Left lung (tissue), 10 donors: Measurements from ENCODE around the gene HDAC7. TPM values are rescaled to one million over a fixed set of nuclear protein-coding genes. Genes with fewer than 3 reads are reported as not detected.

Source experiments
- ATAC-seq: fragments of 200-7000 bp; cut with Tn5 transposase; one replicate; pipeline ENCODE4 v1.9.1; 2020; ENCODE audit warnings: moderate library complexity
- DNase-seq, 4 donors: peaks; one replicate each; pipeline ENCODE4 v3.0.0-alpha.2; 2013 to 2020
- H3K27ac ChIP-seq, 2 donors: fragments of 200-600 bp; sonication (generic) in 1 of 2; one replicate each; pipeline versions ENCODE4 v1.5.0 to v1.8.0; 2020 to 2021
- H3K27me3 ChIP-seq, 2 donors: fragments of 200-600 bp; sonication (generic) in 1 of 2; one replicate each; pipeline versions ENCODE4 v1.5.0 to v1.8.0; 2020 to 2021
- H3K36me3 ChIP-seq, 2 donors: fragments of 200-600 bp; sonication (generic) in 1 of 2; one replicate each; pipeline versions ENCODE4 v1.5.0 to v1.8.0; 2020 to 2021
- H3K4me1 ChIP-seq, 2 donors: fragments of 200-600 bp; one replicate each; pipeline ENCODE4 v1.8.0; 2021
- H3K4me3 ChIP-seq, 2 donors: fragments of 200-600 bp; sonication (generic) in 1 of 2; one replicate each; pipeline versions ENCODE4 v1.5.0 to v1.8.0; 2020 to 2021; ENCODE audit warnings: mild to moderate bottlenecking in 1 of 2
- H3K9me3 ChIP-seq, 2 donors: fragments of 200-600 bp; sonication (generic) in 1 of 2; one replicate each; pipeline versions ENCODE4 v1.5.0 to v1.8.0; 2020 to 2021
- CTCF ChIP-seq, 2 donors: fragments of 200-600 bp; sonication (generic) in 1 of 2; IDR thresholded peaks; one replicate each; pipeline versions ENCODE4 v1.5.0 to v1.8.0; 2021; ENCODE audit warnings: antibody characterized with exemption in 2 of 2
- intact Hi-C, 2 donors: fragments of 100-400 bp; cut with DNase I; formaldehyde crosslinking; loops; one replicate each; pipeline versions ENCODE4 v1.11.2 to v1.14.2; 2022
- polyA plus RNA-seq, 6 donors: library from polyadenylated mRNA; unstranded; fragments of 120-200 nt; gene quantifications; one replicate each; pipeline ENCODE4 v1.2.1, GENCODE V29; 2013; ENCODE audit not compliant: insufficient read length in 6 of 6
- total RNA-seq, 2 donors: library from RNA; stranded (reverse); fragmentation: NEBNext Ultra II Directional; extraction: Animal tissue kit (Norgen Biotek cat#: 25700); gene quantifications; one replicate each; pipeline ENCODE4 v1.2.1, GENCODE V29; 2021
- donor health status: DM: no; HTN: yes; CAD: no.
- donor health status: DM: no; HTN: no; CAD: no.

Gene HDAC7
- total and polyA plus RNA-seq, 8 donors, result 69.1 to 115 (median 84.1) TPM

DNA sequence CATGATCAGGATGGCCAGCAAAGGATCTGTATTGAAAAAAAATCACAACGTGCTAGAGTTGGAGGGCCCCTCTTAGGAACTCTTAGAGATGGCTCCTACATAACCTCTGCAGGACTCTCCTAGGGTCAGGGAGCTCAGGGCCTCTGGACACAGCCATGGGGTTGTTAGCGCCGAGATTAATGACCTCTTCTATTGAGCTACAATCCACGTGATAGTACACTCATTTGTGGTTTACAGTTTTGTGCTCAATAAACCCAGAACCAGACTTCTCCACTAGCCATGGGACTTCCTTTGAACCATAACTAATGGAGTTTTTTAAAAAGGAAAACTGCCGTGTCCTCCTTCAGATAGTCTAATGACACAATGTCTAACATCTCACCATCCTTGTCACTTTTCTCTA, 29.6 kb upstream of the HDAC7 start:
- H3K4me3 ChIP-seq, result no peak overlapping the region
- TF ChIP-seq CTCF (IDR thresholded peaks at IDR 0.05), result no peak
- DNase-seq (no peak), ATAC-seq (no peak)
- intact Hi-C loops, result no loop called here
- peaks cover 0 to 6% of the 10 kb centered on the region in 2 donors for H3K4me1 ChIP-seq
- H3K27me3 ChIP-seq, result no peaks in the 10 kb centered on the region
- no peaks in the 10 kb centered on the region for H3K9me3 ChIP-seq
- H3K36me3 ChIP-seq, result peaks cover 0 to 79% of the 10 kb centered on the region in 2 donors
- no peak overlapping the region for H3K27ac ChIP-seq

GRCh38 chr12:47848853-47849252, 29.1 kb upstream of the HDAC7 start:
- H3K4me1 ChIP-seq, result peaks cover 0 to 6% of the 10 kb centered on the region in 2 donors
- no peak overlapping the region for H3K4me3 ChIP-seq
- DNase-seq, result no peak
- no peaks in the 10 kb centered on the region for H3K27me3 ChIP-seq
- no peak for TF ChIP-seq CTCF (IDR thresholded peaks at IDR 0.05)
- no peaks in the 10 kb centered on the region for H3K9me3 ChIP-seq
- H3K36me3 ChIP-seq, result peaks cover 0 to 79% of the 10 kb centered on the region in 2 donors
- no peak for ATAC-seq
- H3K27ac ChIP-seq, result no peak overlapping the region
- intact Hi-C loops, result no loop called here

GRCh38 chr12:47846294-47846996, 26.7 kb upstream of the HDAC7 start:
- no peak for TF ChIP-seq CTCF (IDR thresholded peaks at IDR 0.05)
- H3K27ac ChIP-seq, result no peak overlapping the region
- no peaks in the 10 kb centered on the region for H3K27me3 ChIP-seq
- H3K4me1 ChIP-seq, result peaks cover 0 to 6% of the 10 kb centered on the region in 2 donors
- intact Hi-C loops, result no loop called here
- H3K36me3 ChIP-seq, result peaks cover 0 to 63% of the 10 kb centered on the region in 2 donors
- ATAC-seq (no peak), DNase-seq (no peak)
- no peak overlapping the region for H3K4me3 ChIP-seq
- no peaks in the 10 kb centered on the region for H3K9me3 ChIP-seq

GRCh38 chr12:47845081-47845480, 25.4 kb upstream of the HDAC7 start:
- H3K9me3 ChIP-seq, result no peaks in the 10 kb centered on the region
- H3K4me3 ChIP-seq, result no peak overlapping the region
- peaks cover 0 to 6% of the 10 kb centered on the region in 2 donors for H3K4me1 ChIP-seq
- no peaks in the 10 kb centered on the region for H3K27me3 ChIP-seq
- H3K27ac ChIP-seq, result no peak overlapping the region
- peaks cover 0 to 51% of the 10 kb centered on the region in 2 donors for H3K36me3 ChIP-seq
- DNase-seq (no peak), ATAC-seq (no peak)
- no peak for TF ChIP-seq CTCF (IDR thresholded peaks at IDR 0.05)
- intact Hi-C loops, result no loop called here

DNA sequence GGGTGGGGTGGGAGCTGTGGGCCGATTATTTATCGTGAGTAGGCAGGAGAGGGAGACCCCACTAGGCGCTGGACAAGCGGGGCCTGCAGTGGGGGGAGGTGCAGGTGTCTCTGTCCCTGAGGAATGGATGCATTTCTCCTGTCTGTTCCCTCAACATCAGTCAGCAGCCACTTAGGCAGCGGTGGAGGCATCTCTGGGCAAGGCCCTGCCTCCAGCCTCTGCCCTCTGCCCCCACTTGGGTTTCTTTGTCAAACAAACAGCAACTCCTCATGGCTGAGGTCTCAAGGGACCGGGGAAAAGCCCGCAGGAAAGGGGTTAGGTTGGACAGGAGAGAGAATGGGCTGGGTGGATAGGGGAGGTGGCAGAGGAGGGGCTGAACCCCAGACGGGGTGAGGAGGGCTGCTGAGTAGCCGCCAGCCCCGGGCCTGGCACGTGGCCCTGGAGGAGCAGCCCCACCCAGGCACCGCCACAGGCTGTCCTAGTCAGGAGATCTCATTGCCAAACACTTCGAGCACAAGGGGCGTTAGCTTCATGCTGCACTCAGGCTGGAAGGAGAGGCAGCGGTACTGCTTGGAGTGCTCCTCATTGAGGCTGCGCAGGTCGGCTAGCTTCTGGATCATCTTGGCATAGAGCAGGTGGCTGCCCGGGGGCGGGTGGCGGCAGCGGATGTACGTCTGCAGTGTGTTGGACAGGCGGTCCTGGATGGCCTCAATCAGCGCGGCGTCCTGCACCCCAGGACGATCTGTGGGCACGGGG, 24.7 kb upstream of the HDAC7 start:
- DNase-seq (peak in 3 of 4 donors; percentile 57 to 86 (median 85)), ATAC-seq (peak; percentile 91)
- no peaks in the 10 kb centered on the region for H3K9me3 ChIP-seq
- H3K27ac ChIP-seq, result peak overlapping the region in 1 of 2 donors; percentile 15
- no peak for TF ChIP-seq CTCF (IDR thresholded peaks at IDR 0.05)
- no peak overlapping the region for H3K4me3 ChIP-seq
- H3K27me3 ChIP-seq, result no peaks in the 10 kb centered on the region
- H3K4me1 ChIP-seq, result peaks cover 0 to 6% of the 10 kb centered on the region in 2 donors
- intact Hi-C loops, result no loop called here
- peaks cover 0 to 50% of the 10 kb centered on the region in 2 donors for H3K36me3 ChIP-seq
